ENCODE measurements around the gene KRT84. TPM values are rescaled to one million over a fixed set of nuclear protein-coding genes. Genes with fewer than 3 reads are reported as not detected.

The KRT84 gene
- total RNA-seq, 1 experiment from 2014 or later: not detected

DNA sequence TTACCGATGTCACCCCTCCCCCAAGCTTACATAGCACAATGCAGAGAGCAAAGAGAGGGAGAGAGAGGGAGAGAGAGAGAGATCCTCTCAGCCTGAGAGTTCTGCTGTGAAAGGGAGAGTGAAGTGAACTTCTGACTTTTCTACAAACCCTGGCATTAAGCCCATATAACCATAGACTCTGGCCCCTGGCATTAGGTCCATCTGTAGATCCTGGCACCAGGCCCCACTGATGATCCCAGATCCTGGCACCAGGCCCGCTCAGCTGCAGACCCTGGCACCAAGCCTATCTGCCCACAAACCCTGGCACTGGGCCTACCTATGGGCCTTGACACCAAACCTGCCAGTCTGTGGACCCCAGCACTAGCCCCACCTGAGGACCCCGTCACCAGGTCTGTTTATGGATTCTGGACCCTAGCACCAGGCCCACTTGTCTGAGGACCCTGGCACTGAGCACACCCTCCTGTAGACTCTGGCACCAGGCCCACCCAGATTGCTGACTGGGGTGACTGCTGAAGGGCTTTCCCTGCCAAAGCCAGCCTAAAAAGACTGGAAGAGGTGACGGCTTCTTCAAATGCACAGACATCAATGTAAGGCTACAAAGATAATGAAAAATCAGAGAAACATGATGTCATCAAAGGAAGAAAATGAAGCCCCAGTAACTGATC is 49.7 kb downstream of the KRT84 start:
- peak; percentile 34 for DNase-seq (ENCODE audit: low read depth)
- in situ Hi-C loops (cut with HindIII; ENCODE audit: low pct_unique_long_range_greater_than_20kb, low sequenced_read_pairs): no loop called here

DNA sequence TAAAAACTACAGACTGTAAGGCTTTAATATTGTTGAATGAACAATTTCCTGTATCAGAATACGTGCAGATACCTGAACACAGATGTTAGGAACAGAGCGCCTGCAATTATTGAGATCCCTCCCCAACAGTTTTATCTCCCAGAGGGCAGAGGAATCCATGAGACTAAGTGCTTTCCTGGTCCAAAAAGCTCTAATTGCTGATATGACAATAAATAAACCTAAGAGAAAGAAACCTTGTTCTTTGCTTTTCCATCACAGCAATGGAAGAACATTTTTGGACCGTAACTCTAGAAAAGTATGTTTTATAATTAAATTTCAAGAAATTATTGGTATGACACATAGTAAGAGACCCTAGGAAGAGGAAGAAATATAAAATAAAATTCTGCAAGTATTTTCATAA is 51.3 kb downstream of the KRT84 start:
- no peak for DNase-seq (ENCODE audit: low read depth)
- in situ Hi-C loops (cut with HindIII; ENCODE audit: low pct_unique_long_range_greater_than_20kb, low sequenced_read_pairs): no loop called here

DNA sequence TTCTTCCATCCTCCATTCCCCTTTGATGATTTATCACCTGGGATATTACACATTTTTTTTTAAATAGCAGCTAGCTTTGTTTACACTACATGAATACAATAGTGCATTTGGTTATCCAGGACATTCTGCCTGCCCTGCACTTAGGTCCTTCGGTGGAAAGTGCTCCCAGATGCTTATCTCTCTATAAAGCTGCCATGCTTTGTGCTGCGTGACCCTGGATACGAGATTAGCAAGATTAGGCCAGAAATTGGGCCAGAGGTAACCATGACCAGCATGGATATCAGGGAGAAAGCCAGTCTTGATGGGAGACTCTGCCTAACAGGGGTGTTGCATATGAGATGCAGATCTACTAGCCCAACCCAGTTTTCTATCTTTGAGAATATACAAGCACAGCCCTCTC is 52.1 kb downstream of the KRT84 start:
- in situ Hi-C loops (cut with HindIII; ENCODE audit: low pct_unique_long_range_greater_than_20kb, low sequenced_read_pairs): no loop called here
- no peak for DNase-seq (ENCODE audit: low read depth)

DNA sequence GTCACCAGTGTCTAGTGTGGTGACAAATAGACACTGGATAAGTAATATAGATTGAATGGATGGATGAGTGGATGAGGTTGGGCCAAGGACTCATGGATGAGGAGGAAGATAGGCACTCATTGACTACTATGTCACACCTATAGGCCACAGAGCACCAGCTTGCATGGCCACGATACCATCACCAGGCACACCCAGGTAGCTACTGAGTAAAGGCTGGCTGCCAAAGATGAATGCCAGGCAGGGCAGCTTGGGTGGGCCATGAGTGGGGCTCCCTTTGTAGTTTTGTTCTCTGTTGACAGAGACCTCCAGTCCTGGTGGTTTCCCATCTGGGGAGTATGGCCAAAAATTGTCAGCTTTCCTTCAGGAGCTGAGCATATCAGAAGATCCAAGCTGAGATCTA is 53.1 kb downstream of the KRT84 start:
- DNase-seq (ENCODE audit: low read depth): no peak
- in situ Hi-C loops (cut with HindIII; ENCODE audit: low pct_unique_long_range_greater_than_20kb, low sequenced_read_pairs): no loop called here

GRCh38 chr12:52331833-52332232 is 53.6 kb downstream of the KRT84 start:
- in situ Hi-C loops (cut with HindIII; ENCODE audit: low pct_unique_long_range_greater_than_20kb, low sequenced_read_pairs): no loop called here
- DNase-seq (ENCODE audit: low read depth): no peak

DNA sequence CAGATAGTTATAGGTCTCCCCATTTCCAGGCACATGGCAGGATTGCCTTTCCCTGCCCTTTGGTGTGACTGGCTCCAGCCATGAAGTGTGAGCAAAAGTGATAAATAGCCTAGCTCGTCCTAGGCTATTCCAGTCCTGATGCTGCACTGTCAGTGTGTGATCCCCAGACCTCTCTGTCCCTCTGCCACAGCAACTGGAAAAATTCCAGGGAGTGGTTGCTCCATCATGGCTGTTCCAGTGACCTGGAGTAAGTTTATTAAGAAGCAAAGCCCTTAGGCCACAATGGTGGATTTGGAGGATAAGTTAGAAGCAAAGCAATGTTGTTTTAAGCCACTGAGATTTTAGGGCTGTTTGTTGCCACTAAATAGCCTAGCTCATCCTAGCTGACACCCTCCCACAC is 54.4 kb downstream of the KRT84 start:
- in situ Hi-C loops (cut with HindIII; ENCODE audit: low pct_unique_long_range_greater_than_20kb, low sequenced_read_pairs): no loop called here
- DNase-seq (ENCODE audit: low read depth): no peak

DNA sequence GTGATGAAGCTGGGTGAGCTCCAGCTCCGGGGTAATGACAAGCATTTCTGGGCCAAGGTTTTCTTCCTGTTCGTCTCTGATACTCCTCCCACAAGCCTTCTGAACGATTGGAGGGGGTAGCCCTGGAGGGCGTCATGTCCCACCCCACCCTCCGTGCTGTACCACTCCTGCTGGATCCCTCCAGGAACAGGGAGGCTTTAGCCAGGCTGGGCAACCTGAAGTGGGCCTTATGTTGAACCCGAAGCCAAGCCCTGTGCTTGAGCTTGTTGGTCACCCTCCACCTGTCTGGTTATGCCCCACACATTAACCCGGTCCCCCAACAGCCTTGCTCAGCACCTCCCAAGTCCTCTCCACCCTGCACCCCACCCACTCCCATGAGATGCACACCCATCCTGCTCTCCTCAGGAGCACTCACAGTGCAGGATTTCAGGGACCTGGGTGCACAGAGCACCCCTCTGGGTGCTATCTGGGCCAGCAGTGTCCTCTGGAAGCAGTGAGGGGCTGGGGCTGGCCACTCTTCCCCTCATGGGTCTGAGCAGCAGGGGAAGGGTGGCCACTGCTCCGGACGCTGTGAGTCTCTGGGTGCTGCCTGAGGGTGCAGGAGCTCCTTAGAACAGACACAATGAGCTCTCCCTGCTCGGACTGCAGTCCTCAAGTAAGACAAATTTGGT is 57.5 kb downstream of the KRT84 start:
- in situ Hi-C loops (cut with HindIII; ENCODE audit: low pct_unique_long_range_greater_than_20kb, low sequenced_read_pairs): no loop called here
- no peak for DNase-seq (ENCODE audit: low read depth)

Other genes starting within 250 kb of the KRT84 start
- gene KRT80, start 193.6 kb downstream of the KRT84 start, total RNA-seq (2014; rRNA removed; shearing (Covaris generic); ENCODE audit: low replicate concordance): 31.6 and 33.0 TPM in 2 replicates
- 122 and 152 TPM in 2 replicates for gene KRT7, start 152.4 kb downstream of the KRT84 start, total RNA-seq (2014; rRNA removed; shearing (Covaris generic); ENCODE audit: low replicate concordance)
- 8.7 and 14.5 TPM in 2 replicates for gene KRT86, start 111.0 kb downstream of the KRT84 start, total RNA-seq (2014; rRNA removed; shearing (Covaris generic); ENCODE audit: low replicate concordance)
- gene KRT81, start 94.1 kb downstream of the KRT84 start, total RNA-seq (2014; rRNA removed; shearing (Covaris generic); ENCODE audit: low replicate concordance): 3.3 TPM in 1 of 2 replicates, not detected in the other
- not detected in 2 replicates for gene KRT83, start 64.3 kb downstream of the KRT84 start, total RNA-seq (2014; rRNA removed; shearing (Covaris generic); ENCODE audit: low replicate concordance)
- gene KRT85, start 18.2 kb downstream of the KRT84 start, total RNA-seq (2014; rRNA removed; shearing (Covaris generic); ENCODE audit: low replicate concordance): not detected in 2 replicates
- not detected in 2 replicates for gene KRT82, start 20.7 kb upstream of the KRT84 start, total RNA-seq (2014; rRNA removed; shearing (Covaris generic); ENCODE audit: low replicate concordance)
- not detected in 2 replicates for gene KRT75, start 48.7 kb upstream of the KRT84 start, total RNA-seq (2014; rRNA removed; shearing (Covaris generic); ENCODE audit: low replicate concordance)
- not detected in 2 replicates for gene KRT6B, start 66.5 kb upstream of the KRT84 start, total RNA-seq (2014; rRNA removed; shearing (Covaris generic); ENCODE audit: low replicate concordance)
- gene KRT6C, start 88.2 kb upstream of the KRT84 start, total RNA-seq (2014; rRNA removed; shearing (Covaris generic); ENCODE audit: low replicate concordance): not detected in 2 replicates
- gene KRT6A, start 107.6 kb upstream of the KRT84 start, total RNA-seq (2014; rRNA removed; shearing (Covaris generic); ENCODE audit: low replicate concordance): not detected in 2 replicates
- not detected in 2 replicates for gene KRT5, start 134.7 kb upstream of the KRT84 start, total RNA-seq (2014; rRNA removed; shearing (Covaris generic); ENCODE audit: low replicate concordance)
- gene KRT71, start 167.5 kb upstream of the KRT84 start, total RNA-seq (2014; rRNA removed; shearing (Covaris generic); ENCODE audit: low replicate concordance): not detected in 2 replicates
- gene KRT74, start 188.2 kb upstream of the KRT84 start, total RNA-seq (2014; rRNA removed; shearing (Covaris generic); ENCODE audit: low replicate concordance): not detected in 2 replicates
- not detected in 2 replicates for gene KRT72, start 215.8 kb upstream of the KRT84 start, total RNA-seq (2014; rRNA removed; shearing (Covaris generic); ENCODE audit: low replicate concordance)
- gene KRT73, start 232.9 kb upstream of the KRT84 start, total RNA-seq (2014; rRNA removed; shearing (Covaris generic); ENCODE audit: low replicate concordance): 0.51 TPM in 1 of 2 replicates, not detected in the other